Measurements from ENCODE around the gene TRIP10. TPM values are rescaled to one million over a fixed set of nuclear protein-coding genes. Genes with fewer than 3 reads are reported as not detected.
"Not testable (repeated sequence)": the region's sequence is repeated elsewhere in the genome, so short reads cannot be mapped to it uniquely, and the experiment has no call there.

TRIP10 gene
- total RNA-seq, 1 donor = 50.1 TPM

DNA sequence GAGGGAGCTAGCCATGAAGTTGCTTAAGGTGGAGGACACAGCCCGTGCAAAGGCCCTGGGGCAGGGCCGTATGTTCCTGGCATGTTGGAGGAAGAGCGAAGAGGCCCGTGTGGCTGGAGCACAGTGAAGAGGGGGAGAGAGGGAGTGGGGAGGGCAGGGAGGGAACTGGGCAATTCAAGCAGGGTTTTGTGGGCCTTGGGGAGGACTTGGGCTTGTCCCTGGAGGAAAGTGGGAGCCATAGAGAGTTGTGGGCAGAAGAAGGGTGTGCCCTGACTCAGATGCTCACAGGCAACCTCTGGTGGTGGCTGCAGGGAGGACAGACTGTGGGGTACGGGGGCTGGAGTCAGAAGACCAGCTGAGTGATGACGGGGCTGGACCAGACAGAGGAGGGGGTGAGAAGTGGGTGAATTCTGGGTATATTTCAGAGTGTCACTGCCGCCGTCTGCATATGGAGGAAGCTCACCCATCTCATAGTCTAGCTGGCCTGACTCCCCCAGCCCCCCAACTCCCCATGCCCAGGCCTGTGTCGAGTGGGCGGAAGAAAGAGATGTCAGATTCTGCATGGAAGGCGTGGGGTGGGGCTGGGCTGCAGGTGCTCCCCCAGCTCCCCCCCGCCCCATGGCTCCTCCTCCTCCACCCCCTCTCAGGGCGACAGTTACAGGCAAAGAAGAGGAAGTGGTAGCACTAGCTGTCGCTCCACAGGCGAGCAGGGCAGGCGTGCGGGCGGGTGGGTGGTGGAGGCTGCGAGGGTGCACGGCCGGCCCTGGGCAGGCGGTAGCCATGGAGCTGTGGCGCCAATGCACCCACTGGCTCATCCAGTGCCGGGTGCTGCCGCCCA, 32.8 kb downstream of the TRIP10 start, which contains the start of gene VAV1:
TSS of gene VAV1 (plus strand) at position 681 of the 838 bp plus-strand sequence. CDS start at position 781, 100 bp downstream.
- DNase-seq (ENCODE audit: low read depth) = no peak
- H3K4me3 ChIP-seq (ENCODE audit: low read depth, low read length) = no peak within 1 kb of the TSS
- TF ChIP-seq, protein P1, sequence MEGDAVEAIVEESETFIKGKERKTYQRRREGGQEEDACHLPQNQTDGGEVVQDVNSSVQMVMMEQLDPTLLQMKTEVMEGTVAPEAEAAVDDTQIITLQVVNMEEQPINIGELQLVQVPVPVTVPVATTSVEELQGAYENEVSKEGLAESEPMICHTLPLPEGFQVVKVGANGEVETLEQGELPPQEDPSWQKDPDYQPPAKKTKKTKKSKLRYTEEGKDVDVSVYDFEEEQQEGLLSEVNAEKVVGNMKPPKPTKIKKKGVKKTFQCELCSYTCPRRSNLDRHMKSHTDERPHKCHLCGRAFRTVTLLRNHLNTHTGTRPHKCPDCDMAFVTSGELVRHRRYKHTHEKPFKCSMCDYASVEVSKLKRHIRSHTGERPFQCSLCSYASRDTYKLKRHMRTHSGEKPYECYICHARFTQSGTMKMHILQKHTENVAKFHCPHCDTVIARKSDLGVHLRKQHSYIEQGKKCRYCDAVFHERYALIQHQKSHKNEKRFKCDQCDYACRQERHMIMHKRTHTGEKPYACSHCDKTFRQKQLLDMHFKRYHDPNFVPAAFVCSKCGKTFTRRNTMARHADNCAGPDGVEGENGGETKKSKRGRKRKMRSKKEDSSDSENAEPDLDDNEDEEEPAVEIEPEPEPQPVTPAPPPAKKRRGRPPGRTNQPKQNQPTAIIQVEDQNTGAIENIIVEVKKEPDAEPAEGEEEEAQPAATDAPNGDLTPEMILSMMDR (IDR thresholded peaks at IDR 0.05; ENCODE audit: insufficient read depth, low read depth, low read length) = no peak

DNA sequence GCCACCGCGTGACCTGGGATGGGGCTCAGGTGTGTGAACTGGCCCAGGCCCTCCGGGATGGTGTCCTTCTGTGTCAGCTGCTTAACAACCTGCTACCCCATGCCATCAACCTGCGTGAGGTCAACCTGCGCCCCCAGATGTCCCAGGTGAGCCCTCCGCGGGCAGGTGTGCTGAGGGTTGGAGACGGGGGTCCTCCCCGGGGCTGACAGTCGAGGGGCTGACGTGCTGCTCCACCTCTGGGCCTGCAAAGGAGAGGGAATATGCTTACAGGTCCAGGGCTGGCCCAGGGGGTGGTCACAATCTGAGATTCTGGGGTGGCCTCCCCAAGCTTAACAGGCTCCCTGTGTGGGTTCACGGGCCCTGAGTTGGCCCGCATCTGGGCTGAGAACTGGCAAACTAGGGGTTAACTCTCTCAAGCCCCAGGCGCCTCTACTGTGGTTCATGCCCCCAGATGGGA, 33.4 kb downstream of the TRIP10 start:
- TF ChIP-seq, protein P1 (IDR thresholded peaks at IDR 0.05; ENCODE audit: insufficient read depth, low read depth, low read length) = no peak
- H3K4me3 ChIP-seq (ENCODE audit: low read depth, low read length) = no peak overlapping the region
- DNase-seq (ENCODE audit: low read depth) = no peak

DNA sequence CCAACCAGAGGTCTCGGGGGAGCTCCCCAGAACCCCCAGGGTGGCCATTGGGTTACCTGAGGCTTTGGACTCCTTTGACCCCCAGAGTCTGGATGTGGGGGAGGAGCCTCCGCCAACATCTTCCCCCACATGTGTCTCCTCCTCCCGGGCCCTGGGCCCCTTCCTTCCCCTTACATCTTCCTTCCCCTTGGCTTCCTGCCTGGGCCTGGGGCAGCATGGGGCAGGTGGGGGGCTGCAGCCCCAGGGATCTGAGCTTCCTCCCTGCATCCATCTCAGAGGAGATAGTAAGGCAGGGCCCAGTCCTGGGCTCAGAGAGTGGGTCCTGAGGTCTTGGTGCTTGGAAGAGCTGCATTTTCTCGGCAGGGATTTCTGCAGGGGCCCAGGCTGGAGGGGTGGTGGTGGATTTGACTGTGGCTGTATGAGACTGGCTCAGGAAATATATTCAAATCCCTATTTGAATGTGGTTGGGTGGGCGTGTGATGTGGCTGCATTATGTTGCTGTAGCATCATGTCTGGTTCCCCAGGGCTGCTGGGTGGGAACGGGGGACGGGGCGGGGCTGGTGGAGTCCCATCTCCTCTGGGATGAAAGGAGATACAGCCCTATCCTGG, 33.9 kb downstream of the TRIP10 start:
- no peak for DNase-seq (ENCODE audit: low read depth)
- TF ChIP-seq, protein P1 (IDR thresholded peaks at IDR 0.05; ENCODE audit: insufficient read depth, low read depth, low read length) = no peak
- H3K4me3 ChIP-seq (ENCODE audit: low read depth, low read length) = no peak overlapping the region

DNA sequence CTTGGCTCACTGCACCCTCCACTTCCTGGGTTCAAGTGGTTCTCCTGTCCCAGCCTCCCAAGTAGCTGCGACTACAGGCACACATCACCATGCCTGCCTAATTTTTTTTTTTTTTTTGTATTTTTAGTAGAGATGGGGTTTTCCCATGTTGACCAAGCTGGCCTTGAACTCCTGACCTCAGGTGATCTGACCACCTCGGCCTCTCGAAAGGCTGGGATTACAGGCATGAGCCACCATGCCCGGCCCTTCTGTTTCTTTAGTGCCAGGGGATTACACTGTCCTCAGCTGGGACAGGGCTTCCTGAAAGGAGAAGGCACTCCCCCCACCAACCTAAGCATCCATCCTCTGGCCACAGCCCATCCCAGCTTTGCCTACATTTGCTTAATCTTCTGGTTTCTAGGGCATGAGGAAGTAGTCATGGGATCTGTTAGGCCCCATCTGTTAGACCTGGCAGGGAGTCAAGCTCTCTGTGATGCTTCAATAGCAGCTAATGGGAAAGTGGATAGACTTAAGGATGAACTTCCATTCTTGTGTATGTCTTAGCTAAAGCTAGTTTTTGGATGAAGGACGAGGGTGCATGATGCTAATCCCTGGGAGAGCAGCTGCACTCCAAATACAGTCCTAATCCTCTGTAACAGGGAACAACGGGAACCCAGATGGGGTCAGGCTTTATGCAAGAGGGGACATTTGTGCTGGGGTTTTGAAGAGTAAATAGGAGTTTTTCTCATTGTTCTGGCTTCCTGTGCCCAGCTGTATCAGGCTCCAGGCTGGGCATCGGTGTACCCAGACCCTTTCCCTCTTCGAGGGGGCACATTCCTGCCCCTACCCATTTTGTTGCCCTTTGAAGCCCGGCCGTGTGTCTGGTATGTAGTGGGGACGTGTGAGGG, 35.6 kb downstream of the TRIP10 start:
- no peak overlapping the region for H3K4me3 ChIP-seq (ENCODE audit: low read depth, low read length)
- TF ChIP-seq, protein P1 (IDR thresholded peaks at IDR 0.05; ENCODE audit: insufficient read depth, low read depth, low read length) = no peak
- no peak for DNase-seq (ENCODE audit: low read depth)

DNA sequence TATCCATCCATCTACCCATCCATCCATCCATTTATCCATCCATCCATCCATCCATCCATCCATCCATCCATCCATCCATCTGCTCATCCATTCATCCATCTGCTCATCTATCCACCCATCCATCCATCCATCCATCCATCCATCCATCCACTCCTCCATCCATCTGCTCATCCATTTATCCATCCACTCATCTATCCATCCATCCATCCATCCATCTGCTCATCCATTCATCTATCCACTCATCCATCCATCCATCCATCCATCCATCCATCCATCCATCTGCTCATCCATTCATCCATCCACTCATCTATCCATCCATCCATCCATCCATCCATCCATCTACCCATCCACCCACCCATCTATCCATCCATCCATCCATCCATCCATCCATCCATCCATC, 36.6 kb downstream of the TRIP10 start:
- not testable (repeated sequence) for DNase-seq (ENCODE audit: low read depth); H3K4me3 ChIP-seq (ENCODE audit: low read depth, low read length)

DNA sequence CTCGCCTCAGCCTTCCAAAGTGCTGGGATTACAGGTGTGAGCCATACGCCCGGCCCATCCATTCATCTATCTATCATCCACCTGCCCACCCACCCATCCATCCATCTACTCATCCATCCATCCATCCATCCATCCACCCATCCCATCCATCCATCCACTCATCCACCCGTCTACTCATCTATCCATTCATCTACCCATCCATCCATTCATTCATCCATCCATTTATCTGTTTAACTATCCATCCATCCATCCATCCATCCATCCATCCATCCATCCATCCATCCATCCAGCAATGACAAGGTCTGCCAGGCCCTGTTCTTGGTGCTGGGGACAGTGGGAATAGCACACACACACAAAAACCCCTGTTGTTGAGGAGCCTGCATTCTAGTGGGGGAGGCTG, 37.5 kb downstream of the TRIP10 start:
- DNase-seq (ENCODE audit: low read depth) = no peak
- TF ChIP-seq, protein P1 (IDR thresholded peaks at IDR 0.05; ENCODE audit: insufficient read depth, low read depth, low read length) = no peak
- no peak overlapping the region for H3K4me3 ChIP-seq (ENCODE audit: low read depth, low read length)
